Measurements from ENCODE around the gene MOG.

MOG gene

DNA sequence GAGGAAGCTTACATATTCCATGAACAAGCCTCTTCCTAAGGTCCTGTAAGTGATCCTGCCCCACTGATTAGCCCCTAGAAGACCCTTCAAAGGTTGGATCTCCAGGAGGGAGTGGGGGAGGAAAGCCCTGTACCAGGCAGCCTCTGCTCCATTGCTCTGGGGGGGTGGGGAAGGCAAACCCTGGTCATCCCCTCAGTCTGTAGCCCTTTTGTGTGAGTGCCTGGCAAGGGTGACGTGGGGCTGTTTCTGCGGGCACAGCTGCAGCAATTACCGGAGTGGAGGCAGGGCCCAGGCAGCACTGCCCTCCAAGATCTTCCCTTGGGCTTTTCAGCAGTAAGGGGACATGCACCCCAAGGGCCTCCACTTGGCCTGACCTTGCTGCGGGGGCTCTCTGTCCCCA lies at the start of gene MOG:
TSS of gene MOG (plus strand) at position 295 of the 400 bp plus-strand sequence. CDS start 118 bp downstream, outside the sequence.
- DNase-seq = no peak

- no peak for DNase-seq
Measured at GRCh38 chr6:29608131-29608530, 48.8 kb upstream of the MOG start.

DNA sequence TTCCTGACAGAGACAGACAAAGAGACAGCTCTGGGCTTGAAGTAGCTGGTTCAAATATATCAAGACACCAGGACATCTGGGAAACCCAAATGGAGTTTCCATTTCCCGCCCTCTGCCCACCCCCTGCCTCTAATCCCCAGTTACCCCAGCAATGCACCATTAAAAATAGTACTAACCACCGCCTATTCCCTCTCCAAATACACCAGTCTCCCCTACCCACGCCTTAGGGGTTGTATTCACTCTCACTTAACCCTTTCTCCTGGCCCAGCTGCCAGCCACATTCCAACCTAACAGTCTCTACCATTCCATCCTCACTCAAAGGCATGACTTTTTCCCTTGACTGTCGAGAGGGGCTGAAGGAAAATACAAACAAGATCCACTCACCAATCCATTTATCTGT lies 46.4 kb upstream of the MOG start:
- no peak for DNase-seq

DNA sequence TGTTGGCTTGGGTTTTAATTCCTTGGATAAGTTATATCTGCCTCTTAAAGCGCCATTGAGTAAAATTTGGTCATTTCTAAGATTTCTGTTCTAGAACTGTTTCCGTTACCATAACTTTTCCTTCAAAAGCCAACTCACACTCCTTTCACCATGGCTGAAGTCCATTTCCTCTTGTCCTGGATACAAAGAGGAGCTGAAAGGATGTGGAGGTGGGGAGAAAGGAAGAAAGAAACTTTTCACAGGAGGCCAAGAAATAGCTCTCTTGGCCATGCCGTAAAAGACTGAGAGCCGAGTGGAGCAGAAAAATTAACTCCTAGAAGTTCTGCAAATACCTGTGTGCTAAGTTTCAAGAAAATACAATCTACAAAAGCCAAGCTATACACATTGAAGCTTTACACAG lies 45.5 kb upstream of the MOG start:
- DNase-seq = no peak

GRCh38 chr6:29617782-29618554 lies 38.9 kb upstream of the MOG start:
- DNase-seq = no peak

- DNase-seq = no peak
Measured at GRCh38 chr6:29619578-29620160, 37.2 kb upstream of the MOG start.

DNA sequence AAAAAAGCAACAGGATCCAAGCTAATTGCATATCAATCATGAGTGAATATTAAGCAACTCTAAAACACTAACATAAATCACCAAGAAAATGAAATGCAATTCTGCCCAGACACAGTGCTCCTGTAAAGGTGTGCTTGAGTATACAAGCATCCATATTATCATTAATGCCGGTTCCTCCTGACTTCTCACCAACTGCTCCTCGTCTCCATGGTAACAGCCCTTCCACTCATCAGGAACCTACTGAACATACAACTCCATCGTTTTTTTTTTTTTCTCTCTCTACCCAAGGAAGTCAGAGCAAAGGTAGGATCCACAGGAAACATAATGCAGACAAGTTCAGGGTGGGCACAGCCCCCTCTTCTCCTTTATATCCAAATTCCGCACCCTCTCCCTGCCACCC lies 36.3 kb upstream of the MOG start:
- DNase-seq = peak; percentile 4

DNA sequence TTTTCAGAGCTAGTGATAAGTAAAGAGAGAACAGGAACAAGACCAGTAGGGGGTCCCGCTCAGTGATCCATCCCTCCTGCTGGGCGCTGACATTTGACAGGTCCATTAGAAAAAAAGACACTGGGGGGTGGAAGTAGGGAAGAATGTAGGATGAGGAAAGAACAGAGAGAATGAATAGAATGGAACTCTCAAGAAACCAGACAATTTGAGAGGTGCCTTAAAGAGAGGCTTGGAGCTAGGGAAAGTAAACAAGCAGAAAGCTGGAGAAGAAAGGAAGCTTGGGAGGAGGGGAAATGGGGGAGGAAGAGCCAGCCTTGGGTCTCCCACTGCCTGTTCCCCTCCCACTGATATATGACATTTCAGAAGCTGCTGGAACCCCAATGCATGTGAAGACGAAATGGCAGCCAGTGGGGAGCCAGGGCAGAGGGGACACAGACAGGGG lies 32.4 kb upstream of the MOG start:
- DNase-seq = no peak

DNA sequence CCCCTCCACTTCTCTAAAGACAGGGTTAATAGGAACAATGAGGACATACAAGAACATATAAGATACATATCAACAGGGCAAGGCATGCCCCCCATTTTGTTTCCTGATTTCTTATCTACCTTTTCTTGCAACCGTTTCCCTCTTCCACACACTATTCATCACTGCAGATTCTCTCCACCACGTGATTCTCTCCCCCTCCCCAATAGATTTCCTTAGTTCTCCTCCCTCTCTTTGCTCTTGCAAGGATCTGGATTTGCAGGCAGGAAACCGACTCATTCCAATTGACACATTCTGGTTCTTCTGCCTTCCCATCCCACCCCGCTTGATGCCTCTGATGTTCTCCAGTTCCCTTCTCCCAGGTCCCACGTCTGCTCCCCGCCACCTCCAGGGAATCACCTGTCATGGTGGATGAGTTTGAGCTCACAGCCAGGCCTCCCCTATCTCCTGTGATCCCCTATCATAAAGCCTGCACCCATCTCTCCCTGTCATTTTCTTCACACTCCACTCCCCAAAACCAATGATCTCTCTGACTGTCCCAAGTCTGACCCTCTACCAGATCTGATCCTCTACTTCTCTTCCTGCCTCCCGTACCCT lies 31.5 kb upstream of the MOG start:
- DNase-seq = no peak

GRCh38 chr6:29626948-29627754 lies 29.7 kb upstream of the MOG start:
- DNase-seq = no peak

DNA sequence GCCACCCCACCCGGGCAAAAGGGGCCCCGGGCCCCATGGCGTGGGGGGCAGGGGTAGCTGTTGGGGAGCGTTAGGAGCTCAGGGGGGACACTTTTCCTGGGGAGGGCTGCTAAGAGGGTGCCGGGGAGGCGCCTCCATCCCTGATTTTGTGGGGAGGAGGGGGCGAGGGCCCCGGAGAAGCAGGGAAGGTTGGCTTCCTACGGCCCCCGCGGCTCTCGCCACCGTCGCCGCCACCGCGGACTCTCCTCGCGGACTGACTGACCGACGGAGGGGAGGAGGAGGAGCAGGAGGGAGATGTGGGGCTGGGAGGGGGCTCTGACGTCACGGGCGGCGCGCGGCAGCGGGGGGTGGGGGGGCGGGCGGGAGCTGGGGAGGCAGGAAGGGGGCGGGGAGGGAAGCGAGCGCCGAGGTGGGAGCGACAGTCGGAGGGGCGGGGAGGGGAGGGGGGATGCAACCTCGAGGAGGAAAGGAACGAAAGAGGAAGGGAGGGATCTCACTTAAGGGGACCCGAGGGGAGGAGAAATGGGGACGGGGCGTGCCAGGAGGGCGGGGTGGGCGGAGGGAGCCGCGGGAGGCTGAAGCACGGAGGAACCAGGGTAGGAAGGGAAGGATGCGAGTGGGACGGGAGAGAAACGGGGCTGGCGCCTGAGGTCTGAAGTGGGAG lies 29.0 kb upstream of the MOG start:
- DNase-seq = peak; percentile 35

DNA sequence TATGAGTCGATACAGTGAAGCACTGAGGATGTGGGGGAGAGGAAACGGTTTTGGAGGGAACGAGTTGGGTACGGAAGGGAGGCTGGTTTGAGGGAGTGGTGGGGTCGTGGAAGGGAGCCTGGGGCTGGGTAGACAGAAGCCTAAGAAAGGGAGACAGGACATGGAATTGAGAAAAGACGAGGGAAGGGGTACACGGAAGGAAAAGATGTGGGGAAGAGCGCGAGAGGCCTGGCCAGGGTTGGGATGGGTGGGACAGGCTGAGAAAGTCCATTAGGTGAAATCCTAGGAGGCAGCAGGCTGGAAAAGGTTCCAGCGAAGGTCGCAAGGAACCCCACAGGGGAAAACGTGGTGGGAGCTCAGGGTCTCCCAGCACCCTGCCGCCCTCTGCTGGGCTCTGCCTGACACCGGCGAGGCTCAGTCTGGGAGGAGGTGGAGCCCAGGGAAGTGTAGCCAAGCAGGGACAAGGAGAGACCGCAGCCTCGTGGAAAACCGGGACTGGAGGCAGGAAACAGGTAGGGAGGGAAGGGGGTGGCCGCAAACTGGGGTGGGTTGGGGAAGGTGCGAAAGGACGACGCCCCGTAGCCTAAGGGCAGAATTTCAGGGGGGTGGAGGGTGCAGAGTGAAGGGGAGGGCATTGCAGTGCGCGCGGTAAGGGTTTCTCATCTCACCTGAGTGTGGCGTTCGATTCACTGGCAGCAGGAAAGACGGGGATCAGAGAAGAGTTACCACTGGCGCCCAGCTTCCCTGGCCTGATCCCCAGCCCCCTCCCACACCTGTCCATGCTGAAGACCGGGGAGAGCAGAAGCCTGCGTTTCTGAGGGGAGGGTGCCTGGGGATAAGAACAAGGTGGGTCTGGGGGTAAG lies 28.2 kb upstream of the MOG start:
- peak; percentile 88 for DNase-seq

- DNase-seq = no peak
Measured at GRCh38 chr6:29629571-29629970, 27.3 kb upstream of the MOG start.

GRCh38 chr6:29630315-29630714 lies 26.6 kb upstream of the MOG start:
- DNase-seq = no peak

GRCh38 chr6:29631209-29631810 lies 25.6 kb upstream of the MOG start:
- no peak for DNase-seq

GRCh38 chr6:29631860-29632731 lies 24.8 kb upstream of the MOG start:
- DNase-seq = peak; percentile 45

- peak; percentile 84 for DNase-seq
Measured at GRCh38 chr6:29632789-29633533, 23.9 kb upstream of the MOG start, which contains the start of gene GABBR1. Gene GABBR1 (minus strand): TSS chr6:29633183. CDS start chr6:29632385, 798 bp downstream.

GRCh38 chr6:29633534-29633905 lies 23.4 kb upstream of the MOG start:
- DNase-seq = peak; percentile 57

DNA sequence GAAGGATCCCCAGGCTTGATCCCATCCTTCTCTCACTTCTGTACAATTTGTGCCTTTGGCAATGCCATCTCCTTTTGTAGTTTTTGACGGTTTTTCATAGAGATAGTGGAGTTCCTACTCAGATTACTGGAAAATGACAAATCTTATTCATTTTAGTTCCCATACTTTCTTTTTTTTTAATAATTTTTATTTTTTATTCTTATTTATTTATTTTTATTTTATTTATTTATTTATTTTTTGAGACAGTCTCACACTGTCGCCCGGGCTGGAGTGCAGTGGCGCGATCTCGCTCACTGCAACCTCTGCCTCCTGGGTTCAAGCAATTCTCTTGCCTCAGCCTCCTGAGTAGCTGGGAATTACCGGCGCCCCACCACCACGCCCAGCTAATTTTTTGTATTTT lies 19.6 kb upstream of the MOG start:
- DNase-seq = no peak
